CD4-positive, alpha-beta T cell treated with Interleukin-15 for 4 hours (primary cell): ENCODE measurements around the gene HDHD3.

Source experiments
- DNase-seq: peaks from one replicate; pipeline ENCODE4 v3.0.0-alpha.2; 2020; ENCODE audit warnings: low spot score

Gene HDHD3

GRCh38 chr9:113328045-113328782 is 48.6 kb downstream of the HDHD3 start:
- no peak for DNase-seq

- DNase-seq = no peak
These were observed 50.6 kb downstream of the HDHD3 start for GRCh38 chr9:113326230-113326629.
